Stimulated activated CD4-positive, alpha-beta T cell treated with anti-CD3 and anti-CD28 coated beads, Interleukin-15, amount 100 ng/mL, for 48 hours (primary cell): Measurements from ENCODE around the gene RPS6KA4.

ENCODE experiments used
- DNase-seq, 2 donors: peaks; one replicate each; pipeline ENCODE4 v3.0.0-alpha.2; 2020; ENCODE audit warnings: low read depth in 2 of 2

Gene RPS6KA4

GRCh38 chr11:64327375-64327774 lies 31.6 kb upstream of the RPS6KA4 start:
- no peak for DNase-seq

- DNase-seq, result no peak
These were observed 31.0 kb upstream of the RPS6KA4 start for GRCh38 chr11:64327993-64328392.

- DNase-seq, result no peak
These were observed 28.1 kb upstream of the RPS6KA4 start for GRCh38 chr11:64330888-64331287.

GRCh38 chr11:64331569-64332371 lies 27.2 kb upstream of the RPS6KA4 start:
- peak; percentile 71 to 77 for DNase-seq

GRCh38 chr11:64333556-64333955 lies 25.4 kb upstream of the RPS6KA4 start:
- no peak for DNase-seq

- peak; percentile 56 to 64 for DNase-seq
These were observed 23.9 kb upstream of the RPS6KA4 start for GRCh38 chr11:64334764-64335735.

GRCh38 chr11:64337538-64338249 lies 21.3 kb upstream of the RPS6KA4 start:
- DNase-seq, result no peak

GRCh38 chr11:64338716-64339115 lies 20.2 kb upstream of the RPS6KA4 start:
- DNase-seq, result no peak

- DNase-seq, result no peak
These were observed 19.7 kb upstream of the RPS6KA4 start for GRCh38 chr11:64339286-64339685.

- DNase-seq, result peak; percentile 70 to 78
These were observed 19.1 kb upstream of the RPS6KA4 start, which contains the start of gene CCDC88B for GRCh38 chr11:64339754-64340408. Gene CCDC88B (plus strand): TSS chr11:64340204. CDS start chr11:64340267, 63 bp downstream.

GRCh38 chr11:64340671-64341335 lies 18.2 kb upstream of the RPS6KA4 start:
- DNase-seq, result peak in 1 of 2 donors; percentile 80

- DNase-seq, result no peak
These were observed 17.5 kb upstream of the RPS6KA4 start for GRCh38 chr11:64341429-64341828.

- DNase-seq, result peak; percentile 86 to 92
These were observed 16.8 kb upstream of the RPS6KA4 start for GRCh38 chr11:64341851-64342791.

GRCh38 chr11:64342869-64343745 lies 15.9 kb upstream of the RPS6KA4 start:
- no peak for DNase-seq

- DNase-seq, result no peak
These were observed 15.0 kb upstream of the RPS6KA4 start for GRCh38 chr11:64343767-64344559.

GRCh38 chr11:64344787-64345186 lies 14.2 kb upstream of the RPS6KA4 start:
- DNase-seq, result no peak

GRCh38 chr11:64347193-64347867 lies 11.6 kb upstream of the RPS6KA4 start:
- no peak for DNase-seq
